NCI-H748 (cell line): ENCODE measurements around the gene RFK.
"Not testable (repeated sequence)": the region's sequence is repeated elsewhere in the genome, so short reads cannot be mapped to it uniquely, and the experiment has no call there.

Source experiments
- DNase-seq: peaks from one replicate; lab custom pipeline; 2025; ENCODE audit not compliant: unreplicated experiment; lab: John Stamatoyannopoulos, UW

RFK gene

GRCh38 chr9:76394195-76394959, at the start of gene RFK:
RFK (minus strand) TSS chr9:76394426; CDS start chr9:76394171, 255 bp downstream.
- peak; percentile 95 for DNase-seq

DNA sequence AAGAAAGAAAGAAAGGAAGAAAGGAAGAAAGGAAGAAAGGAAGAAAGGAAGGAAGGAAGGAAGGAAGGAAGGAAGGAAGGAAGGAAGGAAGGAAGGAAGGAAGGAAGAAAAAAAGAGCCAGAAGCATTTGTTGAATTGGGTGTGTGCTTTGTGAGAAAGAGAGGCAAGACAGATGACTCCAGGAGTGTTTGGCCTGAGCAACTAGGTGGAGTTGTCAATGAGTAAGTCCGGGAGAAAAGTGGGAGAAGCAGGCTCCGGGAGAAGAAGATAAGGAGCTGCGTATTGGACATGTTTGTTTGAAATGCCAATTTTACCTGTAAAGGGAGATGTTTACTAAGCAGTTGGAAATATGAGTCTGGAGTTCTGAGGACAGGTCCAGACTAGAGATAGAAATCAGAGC, 49.7 kb upstream of the RFK start:
- DNase-seq = no peak

- no peak for DNase-seq
Measured at GRCh38 chr9:76441551-76442322, 47.5 kb upstream of the RFK start.

- no peak for DNase-seq
Measured at GRCh38 chr9:76438841-76439588, 44.8 kb upstream of the RFK start.

- DNase-seq = not testable (repeated sequence)
Measured at GRCh38 chr9:76437017-76437699, 42.9 kb upstream of the RFK start.

DNA sequence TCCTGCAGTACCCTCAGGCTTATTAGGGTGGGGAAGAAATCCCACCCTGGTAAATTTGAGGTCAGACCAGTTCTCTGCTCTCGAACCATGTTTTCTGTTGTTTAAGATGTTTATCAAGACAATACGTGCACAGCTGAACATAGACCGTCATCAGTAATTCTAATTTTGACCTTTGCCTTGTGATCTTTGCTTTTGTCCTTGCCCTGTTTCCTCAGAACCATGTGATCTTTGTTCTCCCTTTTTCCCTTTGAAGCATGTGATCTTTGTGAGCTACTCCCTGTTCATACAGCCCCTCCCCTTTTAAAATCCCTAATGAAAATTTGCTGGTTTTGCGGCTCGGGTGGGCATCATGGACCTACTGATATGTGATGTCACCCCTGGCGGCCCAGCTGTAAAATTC, 40.7 kb upstream of the RFK start:
- not testable (repeated sequence) for DNase-seq

DNA sequence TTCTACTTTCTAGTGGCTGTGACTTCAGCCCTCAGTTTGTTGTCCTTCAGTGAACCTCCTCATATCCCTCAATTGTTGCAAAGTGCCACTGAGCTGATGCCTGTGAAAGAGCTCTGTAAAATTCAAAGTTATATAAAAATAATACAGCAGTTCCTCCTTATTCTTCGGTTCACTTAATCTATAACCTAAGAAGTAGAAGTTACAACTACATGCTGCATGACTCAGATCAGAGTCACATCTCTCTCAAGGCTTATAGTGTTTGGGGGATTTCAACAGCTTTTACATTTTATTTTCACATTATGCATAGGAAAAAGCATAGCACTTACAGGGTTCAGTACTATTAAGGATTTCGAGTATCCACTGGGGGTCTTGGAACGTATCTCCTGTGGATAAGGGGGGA, 39.6 kb upstream of the RFK start:
- DNase-seq = no peak

- DNase-seq = no peak
Measured at GRCh38 chr9:76433406-76433805, 39.2 kb upstream of the RFK start.

- no peak for DNase-seq
Measured at GRCh38 chr9:76431601-76432000, 37.4 kb upstream of the RFK start.

GRCh38 chr9:76426807-76427419, 32.7 kb upstream of the RFK start:
- DNase-seq = no peak

- no peak for DNase-seq
Measured at GRCh38 chr9:76425677-76426453, 31.6 kb upstream of the RFK start.

DNA sequence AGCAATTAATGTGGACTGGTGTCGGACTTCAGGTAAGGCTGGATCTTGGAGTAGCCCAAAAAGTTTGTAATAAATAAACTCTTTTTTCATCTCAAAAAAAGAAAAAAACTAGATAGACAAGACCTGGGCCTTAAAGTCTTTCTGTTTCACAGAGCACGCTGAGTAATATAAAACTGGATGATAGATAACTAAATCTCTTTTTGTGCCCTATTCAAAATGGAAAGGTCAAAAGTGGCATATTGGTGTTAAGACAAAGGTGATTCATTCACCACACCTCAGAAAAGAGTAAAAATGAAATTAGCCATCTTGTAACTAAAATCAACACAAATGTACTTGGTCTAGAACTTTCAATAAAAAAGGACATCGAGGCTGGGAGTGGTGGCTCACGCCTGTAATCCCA, 30.3 kb upstream of the RFK start:
- DNase-seq = no peak

DNA sequence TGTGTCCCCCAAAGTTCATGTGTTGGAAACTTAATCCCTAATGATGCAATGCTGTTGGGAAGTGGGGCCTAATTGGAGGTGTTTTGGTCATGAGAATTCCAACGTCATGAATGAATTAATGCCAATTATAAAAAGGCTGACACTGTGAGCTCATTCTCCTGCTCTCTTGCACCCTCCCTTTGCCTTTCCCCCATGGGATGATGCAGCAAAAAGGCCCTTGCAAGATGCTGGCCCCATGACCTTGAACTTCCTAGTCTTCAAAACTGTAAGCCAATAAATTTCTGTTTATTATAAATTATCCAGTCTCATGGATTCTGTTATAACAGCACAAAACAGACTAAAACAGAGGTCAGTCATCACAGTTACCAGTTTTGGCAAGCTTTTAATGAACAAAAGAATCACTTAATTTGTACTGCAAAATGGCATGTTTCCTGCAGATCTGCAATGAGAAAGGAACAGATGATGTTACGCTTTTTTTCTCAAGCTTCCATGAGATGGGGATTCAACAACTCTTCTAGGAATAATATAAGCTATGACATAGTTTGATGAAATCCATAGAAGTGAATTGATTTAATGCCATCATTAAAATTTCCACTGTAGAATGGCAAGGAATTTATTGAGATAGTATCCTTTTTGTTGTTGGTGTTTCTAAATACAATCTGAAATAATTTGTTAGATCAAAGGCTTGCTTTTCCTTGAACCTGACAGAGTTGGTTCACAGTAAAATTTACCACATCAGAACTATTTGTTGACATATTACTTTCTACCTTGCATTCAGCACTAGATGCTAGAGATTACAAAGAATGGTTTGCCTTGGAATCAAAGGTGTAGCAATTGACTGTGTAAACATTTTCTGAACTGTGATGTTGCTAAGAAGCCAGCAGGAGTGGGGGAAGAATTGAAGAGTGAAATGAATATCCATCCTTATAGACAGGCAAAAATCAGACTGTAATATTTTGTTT, 29.3 kb upstream of the RFK start:
- DNase-seq = peak; percentile 13

- DNase-seq = peak; percentile 35
Measured at GRCh38 chr9:76419782-76420380, 25.7 kb upstream of the RFK start.

DNA sequence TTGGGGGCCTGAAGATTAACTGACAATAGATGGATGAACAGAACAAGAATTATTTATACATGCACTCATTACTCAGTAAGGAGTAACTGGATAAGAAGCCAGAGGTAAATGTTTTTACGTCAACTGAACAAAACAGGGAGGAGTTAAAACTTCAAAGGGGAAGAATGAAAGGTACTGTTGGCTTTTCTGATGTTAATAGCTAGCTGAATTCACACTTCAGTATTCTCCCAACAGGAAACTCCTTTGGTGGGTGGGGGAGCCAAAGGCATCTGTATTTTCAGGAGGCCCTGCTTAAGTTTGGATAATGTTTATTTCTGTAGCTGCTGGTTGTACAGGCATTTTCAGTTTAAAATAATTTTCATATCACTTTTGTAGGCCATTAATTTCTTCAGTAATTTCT, 23.2 kb upstream of the RFK start:
- no peak for DNase-seq

- DNase-seq = peak; percentile 91
Measured at GRCh38 chr9:76415731-76416130, 21.5 kb upstream of the RFK start.

DNA sequence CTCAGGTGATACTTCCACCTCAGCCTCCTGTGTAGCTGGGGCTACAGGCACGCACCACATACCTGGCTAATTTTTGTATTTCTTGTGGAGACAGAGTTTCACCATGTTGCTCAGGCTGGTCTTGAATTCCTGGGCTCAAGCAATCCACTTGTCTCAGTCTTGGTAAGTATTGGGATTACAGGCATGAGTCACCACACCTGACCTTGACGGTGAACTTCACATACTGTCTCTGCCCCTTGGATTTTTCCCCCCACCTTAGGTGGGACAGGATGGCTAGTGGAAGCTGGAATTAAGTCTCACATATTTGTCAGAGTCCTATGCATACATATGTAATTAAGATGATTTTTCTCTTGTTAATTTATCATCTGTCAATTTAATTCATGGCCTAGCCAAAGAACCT, 20.9 kb upstream of the RFK start:
- DNase-seq = no peak

DNA sequence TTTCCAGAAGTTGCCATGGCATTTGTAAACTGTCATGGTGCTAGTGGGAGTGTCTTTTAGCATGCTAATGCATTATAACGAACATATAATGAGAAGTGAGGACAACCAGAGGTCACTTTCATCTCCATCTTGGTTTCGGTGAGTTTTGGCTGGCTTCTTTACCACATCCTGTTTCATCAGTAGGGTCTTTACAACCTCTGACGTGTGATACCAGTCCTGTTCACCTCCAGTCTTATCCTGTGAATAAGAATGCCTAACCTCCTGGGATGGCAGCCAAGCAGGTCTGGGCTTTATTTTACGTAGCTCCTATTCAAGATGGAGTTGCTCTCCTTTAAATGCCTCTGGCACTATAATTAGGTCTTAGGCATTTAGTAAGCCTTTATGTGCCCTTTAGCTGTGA, 20.4 kb upstream of the RFK start:
- no peak for DNase-seq
